ENCODE data around the gene HOXA5. TPM values are rescaled to one million over a fixed set of nuclear protein-coding genes. Genes with fewer than 3 reads are reported as not detected.

The HOXA5 gene
- total and polyA plus RNA-seq, 8 donors: 0.24 to 1.4 (median 0.81) TPM; not detected in 1

DNA sequence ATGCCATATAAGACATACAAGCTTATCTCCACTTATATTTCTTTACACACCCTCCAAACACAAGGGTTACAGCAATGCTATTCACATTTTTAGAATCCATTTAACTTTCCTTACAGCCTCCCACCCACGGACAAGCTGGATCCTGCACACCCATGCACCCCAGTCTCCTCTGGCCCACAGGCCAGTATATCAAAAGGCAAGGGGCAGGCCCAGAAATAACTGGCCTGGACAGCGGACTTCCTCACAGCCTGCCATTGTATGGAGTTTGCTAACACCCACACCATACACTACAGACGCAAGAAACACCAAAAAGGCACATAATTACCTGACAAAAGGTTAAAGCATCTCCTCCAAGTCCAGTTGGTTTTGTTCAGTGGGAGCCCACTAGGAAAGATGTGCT lies 24.9 kb downstream of the HOXA5 start:
- FAIRE-seq (no peak), DNase-seq (no peak), ATAC-seq (no peak)
- H3K27ac ChIP-seq: no peak overlapping the region
- no peak overlapping the region for H3K4me3 ChIP-seq
- peaks cover 0 to 53% (median 4%) of the 10 kb centered on the region in 4 donors for H3K27me3 ChIP-seq
- H3K36me3 ChIP-seq: no peaks in the 10 kb centered on the region
- intact Hi-C loops (cut with DNase I): no loop called here
- TF ChIP-seq, protein P1, sequence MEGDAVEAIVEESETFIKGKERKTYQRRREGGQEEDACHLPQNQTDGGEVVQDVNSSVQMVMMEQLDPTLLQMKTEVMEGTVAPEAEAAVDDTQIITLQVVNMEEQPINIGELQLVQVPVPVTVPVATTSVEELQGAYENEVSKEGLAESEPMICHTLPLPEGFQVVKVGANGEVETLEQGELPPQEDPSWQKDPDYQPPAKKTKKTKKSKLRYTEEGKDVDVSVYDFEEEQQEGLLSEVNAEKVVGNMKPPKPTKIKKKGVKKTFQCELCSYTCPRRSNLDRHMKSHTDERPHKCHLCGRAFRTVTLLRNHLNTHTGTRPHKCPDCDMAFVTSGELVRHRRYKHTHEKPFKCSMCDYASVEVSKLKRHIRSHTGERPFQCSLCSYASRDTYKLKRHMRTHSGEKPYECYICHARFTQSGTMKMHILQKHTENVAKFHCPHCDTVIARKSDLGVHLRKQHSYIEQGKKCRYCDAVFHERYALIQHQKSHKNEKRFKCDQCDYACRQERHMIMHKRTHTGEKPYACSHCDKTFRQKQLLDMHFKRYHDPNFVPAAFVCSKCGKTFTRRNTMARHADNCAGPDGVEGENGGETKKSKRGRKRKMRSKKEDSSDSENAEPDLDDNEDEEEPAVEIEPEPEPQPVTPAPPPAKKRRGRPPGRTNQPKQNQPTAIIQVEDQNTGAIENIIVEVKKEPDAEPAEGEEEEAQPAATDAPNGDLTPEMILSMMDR (IDR thresholded peaks at IDR 0.05): no peak
- no peaks in the 10 kb centered on the region for H3K9me3 ChIP-seq
- peaks cover 0 to 3% (median 0%) of the 10 kb centered on the region in 3 donors for H3K4me1 ChIP-seq
- WGBS, 2 donors: 36 to 46% methylated on average over 3 of the region's 3 CpGs

DNA sequence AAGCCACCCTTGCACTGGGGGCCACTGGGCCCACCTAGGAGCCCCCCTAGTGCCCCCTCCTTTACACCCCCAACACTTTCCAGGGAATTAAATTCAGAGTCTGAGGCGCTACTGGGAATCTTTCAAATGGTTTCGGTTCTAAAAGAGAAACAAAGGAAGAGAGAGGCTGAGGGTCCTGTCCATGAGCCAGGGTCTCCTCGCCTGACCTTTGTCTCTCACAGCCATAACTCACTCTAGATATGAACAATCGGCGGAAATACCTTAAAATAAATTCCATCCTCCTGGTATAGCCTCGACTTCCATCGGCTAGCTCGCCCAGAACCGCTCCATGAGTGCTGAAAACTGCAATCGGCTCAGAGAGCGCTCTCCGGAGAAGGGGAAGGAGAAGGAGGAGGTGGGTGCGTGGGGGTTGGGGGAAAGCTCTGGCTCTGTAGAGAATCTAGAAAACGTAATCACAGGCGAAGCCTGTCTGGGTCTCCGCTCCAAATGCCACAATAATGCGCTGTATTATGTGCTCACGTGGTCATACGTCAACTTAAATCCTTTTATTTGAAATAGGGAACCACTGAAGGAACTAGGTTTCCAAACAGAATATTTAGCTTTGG lies 25.5 kb downstream of the HOXA5 start:
- H3K27me3 ChIP-seq: peaks cover 0 to 51% (median 4%) of the 10 kb centered on the region in 4 donors
- no peak for FAIRE-seq
- ATAC-seq: no peak
- WGBS, 2 donors: 31 to 43% methylated on average over 19 of the region's 19 CpGs
- intact Hi-C loops (cut with DNase I): no loop called here
- no peak for DNase-seq
- TF ChIP-seq, protein P1 (IDR thresholded peaks at IDR 0.05): no peak
- H3K36me3 ChIP-seq: no peaks in the 10 kb centered on the region
- no peaks in the 10 kb centered on the region for H3K9me3 ChIP-seq
- no peak overlapping the region for H3K27ac ChIP-seq
- H3K4me3 ChIP-seq: peak overlapping the region in 1 of 4 donors; percentile 14
- peaks cover 0 to 3% (median 0%) of the 10 kb centered on the region in 3 donors for H3K4me1 ChIP-seq

- intact Hi-C loops (cut with DNase I): no loop called here
- Histone ChIP-seq H3K27me3 (peaks cover 0 to 53% (median 4%) of the 10 kb centered on the region in 4 donors), H3K4me3 (peak overlapping the region in 1 of 4 donors; percentile 34), H3K27ac (no peak overlapping the region), H3K4me1 (no peaks in the 10 kb centered on the region), H3K36me3 (no peaks in the 10 kb centered on the region), H3K9me3 (no peaks in the 10 kb centered on the region)
- no peak for ATAC-seq
- no peak for FAIRE-seq
- WGBS, 2 donors: 12 to 29% methylated on average over 12 of the region's 12 CpGs
- TF ChIP-seq, protein P1 (IDR thresholded peaks at IDR 0.05): no peak
- peak in 1 of 6 donors; percentile 34 for DNase-seq
Observed at GRCh38 chr7:27116962-27117886, 26.3 kb downstream of the HOXA5 start.

- H3K36me3 ChIP-seq: no peaks in the 10 kb centered on the region
- no peak overlapping the region for H3K27ac ChIP-seq
- intact Hi-C loops (cut with DNase I): no loop called here
- H3K4me1 ChIP-seq: no peaks in the 10 kb centered on the region
- no peak for DNase-seq
- H3K9me3 ChIP-seq: no peaks in the 10 kb centered on the region
- H3K27me3 ChIP-seq: peaks cover 0 to 60% (median 2%) of the 10 kb centered on the region in 4 donors
- FAIRE-seq: no peak
- H3K4me3 ChIP-seq: peak overlapping the region in 2 of 4 donors; percentile 19 to 34
- WGBS, 2 donors: 33 to 47% methylated on average over 20 of the region's 20 CpGs
- no peak for ATAC-seq
- TF ChIP-seq, protein P1 (IDR thresholded peaks at IDR 0.05): no peak
Observed at GRCh38 chr7:27116031-27116961, 27.2 kb downstream of the HOXA5 start.
